Left lung (tissue), 10 donors: ENCODE results near the gene MAST4. TPM values are rescaled to one million over a fixed set of nuclear protein-coding genes. Genes with fewer than 3 reads are reported as not detected.

Experiments used
- ATAC-seq: fragments of 200-7000 bp; cut with Tn5 transposase; one replicate; pipeline ENCODE4 v1.9.1; 2020; ENCODE audit warnings: moderate library complexity
- DNase-seq, 4 donors: peaks; one replicate each; pipeline ENCODE4 v3.0.0-alpha.2; 2013 to 2020
- H3K27ac ChIP-seq, 2 donors: fragments of 200-600 bp; sonication (generic) in 1 of 2; one replicate each; pipeline versions ENCODE4 v1.5.0 to v1.8.0; 2020 to 2021
- H3K27me3 ChIP-seq, 2 donors: fragments of 200-600 bp; sonication (generic) in 1 of 2; one replicate each; pipeline versions ENCODE4 v1.5.0 to v1.8.0; 2020 to 2021
- H3K36me3 ChIP-seq, 2 donors: fragments of 200-600 bp; sonication (generic) in 1 of 2; one replicate each; pipeline versions ENCODE4 v1.5.0 to v1.8.0; 2020 to 2021
- H3K4me1 ChIP-seq, 2 donors: fragments of 200-600 bp; one replicate each; pipeline ENCODE4 v1.8.0; 2021
- H3K4me3 ChIP-seq, 2 donors: fragments of 200-600 bp; sonication (generic) in 1 of 2; one replicate each; pipeline versions ENCODE4 v1.5.0 to v1.8.0; 2020 to 2021; ENCODE audit warnings: mild to moderate bottlenecking in 1 of 2
- H3K9me3 ChIP-seq, 2 donors: fragments of 200-600 bp; sonication (generic) in 1 of 2; one replicate each; pipeline versions ENCODE4 v1.5.0 to v1.8.0; 2020 to 2021
- CTCF ChIP-seq, 2 donors: fragments of 200-600 bp; sonication (generic) in 1 of 2; IDR thresholded peaks; one replicate each; pipeline versions ENCODE4 v1.5.0 to v1.8.0; 2021; ENCODE audit warnings: antibody characterized with exemption in 2 of 2
- intact Hi-C, 2 donors: fragments of 100-400 bp; cut with DNase I; formaldehyde crosslinking; loops; one replicate each; pipeline versions ENCODE4 v1.11.2 to v1.14.2; 2022
- polyA plus RNA-seq, 6 donors: library from polyadenylated mRNA; unstranded; fragments of 120-200 nt; gene quantifications; one replicate each; pipeline ENCODE4 v1.2.1, GENCODE V29; 2013; ENCODE audit not compliant: insufficient read length in 6 of 6
- total RNA-seq, 2 donors: library from RNA; stranded (reverse); fragmentation: NEBNext Ultra II Directional; extraction: Animal tissue kit (Norgen Biotek cat#: 25700); gene quantifications; one replicate each; pipeline ENCODE4 v1.2.1, GENCODE V29; 2021
- donor health status: DM: no; HTN: yes; CAD: no.
- donor health status: DM: no; HTN: no; CAD: no.

Gene MAST4
- total and polyA plus RNA-seq, 8 donors = 47.7 to 57.6 (median 53.0) TPM

GRCh38 chr5:67012171-67012570, 416.0 kb downstream of the MAST4 start:
- no peaks in the 10 kb centered on the region for H3K27me3 ChIP-seq
- no peak overlapping the region for H3K4me3 ChIP-seq
- H3K9me3 ChIP-seq = no peaks in the 10 kb centered on the region
- no peak for TF ChIP-seq CTCF (IDR thresholded peaks at IDR 0.05)
- ATAC-seq (no peak), DNase-seq (no peak)
- peaks cover 20 to 42% of the 10 kb centered on the region in 2 donors for H3K4me1 ChIP-seq
- intact Hi-C loops = no loop called here
- peak overlapping the region in 1 of 2 donors; percentile 64 for H3K27ac ChIP-seq
- H3K36me3 ChIP-seq = no peaks in the 10 kb centered on the region

GRCh38 chr5:67013719-67014118, 417.5 kb downstream of the MAST4 start:
- Histone ChIP-seq H3K4me3 (no peak overlapping the region), H3K36me3 (no peaks in the 10 kb centered on the region), H3K4me1 (peaks cover 20 to 40% of the 10 kb centered on the region in 2 donors), H3K27me3 (no peaks in the 10 kb centered on the region), H3K27ac (peak overlapping the region in 1 of 2 donors; percentile 6), H3K9me3 (no peaks in the 10 kb centered on the region)
- intact Hi-C loops = no loop called here
- no peak for TF ChIP-seq CTCF (IDR thresholded peaks at IDR 0.05)
- DNase-seq = no peak
- ATAC-seq = no peak

GRCh38 chr5:67014191-67014590, 418.0 kb downstream of the MAST4 start:
- intact Hi-C loops = no loop called here
- Histone ChIP-seq H3K27me3 (no peaks in the 10 kb centered on the region), H3K9me3 (no peaks in the 10 kb centered on the region), H3K4me1 (peaks cover 23 to 39% of the 10 kb centered on the region in 2 donors), H3K27ac (peak overlapping the region in 1 of 2 donors; percentile 6), H3K4me3 (no peak overlapping the region), H3K36me3 (no peaks in the 10 kb centered on the region)
- ATAC-seq (no peak), DNase-seq (no peak)
- no peak for TF ChIP-seq CTCF (IDR thresholded peaks at IDR 0.05)

DNA sequence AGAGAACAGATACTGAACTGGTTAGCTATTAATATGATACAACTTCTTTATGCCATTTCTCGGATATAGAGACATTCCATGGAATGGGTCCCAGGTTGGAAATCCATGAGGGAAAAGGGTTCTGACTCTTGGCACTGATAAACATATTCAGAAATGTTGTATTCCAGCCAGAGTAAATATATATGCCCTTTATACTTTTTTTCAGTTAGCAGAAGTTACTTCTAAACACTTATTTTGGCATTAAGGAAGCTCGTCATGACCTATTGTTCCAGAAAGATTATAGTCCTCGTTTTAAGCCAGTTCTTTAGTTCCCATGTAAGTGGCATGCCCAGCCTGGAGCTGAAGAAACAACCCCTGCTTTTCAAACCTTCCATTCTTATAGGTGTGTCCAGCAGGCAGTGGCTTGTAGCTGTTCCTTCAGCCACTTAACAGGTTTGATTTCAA, 418.8 kb downstream of the MAST4 start:
- peak overlapping the region; percentile 75 to 80 for H3K27ac ChIP-seq
- no peak for TF ChIP-seq CTCF (IDR thresholded peaks at IDR 0.05)
- H3K36me3 ChIP-seq = no peaks in the 10 kb centered on the region
- peak; percentile 59 for ATAC-seq
- no peak for DNase-seq
- H3K27me3 ChIP-seq = no peaks in the 10 kb centered on the region
- peaks cover 31 to 44% of the 10 kb centered on the region in 2 donors for H3K4me1 ChIP-seq
- no peaks in the 10 kb centered on the region for H3K9me3 ChIP-seq
- intact Hi-C loops = no loop called here
- peak overlapping the region in 1 of 2 donors; percentile 16 for H3K4me3 ChIP-seq

GRCh38 chr5:67015541-67016191, 419.5 kb downstream of the MAST4 start:
- no peak for TF ChIP-seq CTCF (IDR thresholded peaks at IDR 0.05)
- H3K36me3 ChIP-seq = no peaks in the 10 kb centered on the region
- H3K4me1 ChIP-seq = peaks cover 34 to 46% of the 10 kb centered on the region in 2 donors
- H3K27ac ChIP-seq = peak overlapping the region; percentile 75 to 80
- intact Hi-C loops = no loop called here
- H3K4me3 ChIP-seq = peak overlapping the region in 1 of 2 donors; percentile 16
- H3K27me3 ChIP-seq = no peaks in the 10 kb centered on the region
- ATAC-seq = peak; percentile 53
- no peak for DNase-seq
- no peaks in the 10 kb centered on the region for H3K9me3 ChIP-seq
